Neuronal stem cell (in vitro differentiated cells): Measurements from ENCODE around the gene ADISSP.
A peak's percentile ranks its signal among the peaks of the same experiment; 100 is the strongest.

Experiments used
- DNase-seq: peaks from one replicate; pipeline ENCODE4 v3.0.0-alpha.2; 2013; ENCODE audit warnings: low spot score
- H2AFZ ChIP-seq: one replicate; pipeline ENCODE4 v1.6.1; 2013; ENCODE audit warnings: mild to moderate bottlenecking, low read length, inconsistent platforms
- H2AK5ac ChIP-seq: 2 replicates; pipeline ENCODE4 v1.6.1; 2013; ENCODE audit warnings: low read depth, mild to moderate bottlenecking, inconsistent platforms, low read length, moderate library complexity, mixed read lengths
- H2BK120ac ChIP-seq: 2 replicates; pipeline ENCODE4 v1.6.1; 2013; ENCODE audit warnings: low read depth, mild to moderate bottlenecking, inconsistent platforms, low read length, moderate library complexity, mixed read lengths
- H2BK12ac ChIP-seq: one replicate; pipeline ENCODE4 v1.6.1; 2013; ENCODE audit warnings: low read length, inconsistent platforms
- H2BK15ac ChIP-seq: 2 replicates; pipeline ENCODE4 v1.6.1; 2013; ENCODE audit warnings: mild to moderate bottlenecking, low read length, inconsistent platforms, mixed read lengths
- H2BK5ac ChIP-seq: one replicate; pipeline ENCODE4 v1.6.1; 2013; ENCODE audit warnings: inconsistent platforms, mild to moderate bottlenecking, low read length, moderate library complexity
- H3K14ac ChIP-seq: one replicate; pipeline ENCODE4 v1.6.1; 2013; ENCODE audit warnings: low read length, inconsistent platforms
- H3K18ac ChIP-seq: 2 replicates; pipeline ENCODE4 v1.6.1; 2013; ENCODE audit warnings: low read length, inconsistent platforms
- H3K23ac ChIP-seq: 2 replicates; pipeline ENCODE4 v1.6.1; 2013; ENCODE audit warnings: low read depth, mild to moderate bottlenecking, mixed read lengths, low read length, inconsistent platforms; ENCODE audit not compliant: poor library complexity
- H3K27ac ChIP-seq: replicated peaks from 3 replicates; pipeline ENCODE4 v1.5.1; 2013; ENCODE audit warnings: low read length, inconsistent platforms
- H3K27me3 ChIP-seq, 3 experiments: 2 replicates each; pipeline ENCODE4 v1.6.1; 2013; ENCODE audit warnings: low read length in 3 of 3, mild to moderate bottlenecking in 2 of 3, inconsistent platforms in 1 of 3, low read depth in 1 of 3, mixed read lengths in 1 of 3, moderate library complexity in 1 of 3; ENCODE audit not compliant: control insufficient read depth in 3 of 3, insufficient read depth in 3 of 3
- H3K36me3 ChIP-seq, 2 donors: replicated peaks in 1 of 2; 2 replicates each; pipeline ENCODE4 v1.6.1; 2013; ENCODE audit warnings: low read length in 2 of 2; ENCODE audit not compliant: control insufficient read depth in 2 of 2, insufficient read depth in 2 of 2
- H3K4ac ChIP-seq: 2 replicates; pipeline ENCODE4 v1.6.1; 2013; ENCODE audit warnings: inconsistent platforms, mild to moderate bottlenecking, low read length, moderate library complexity
- H3K4me1 ChIP-seq, 2 donors: 1 replicate in 1 of 2; 2 replicates in 1 of 2; pipeline ENCODE4 v1.6.1; 2013; ENCODE audit warnings: low read length in 2 of 2, low read depth in 1 of 2; ENCODE audit not compliant: control insufficient read depth in 2 of 2, insufficient read depth in 1 of 2
- H3K4me2 ChIP-seq: one replicate; pipeline ENCODE4 v1.6.1; 2013; ENCODE audit warnings: mild to moderate bottlenecking, low read length, inconsistent platforms; ENCODE audit not compliant: insufficient read depth, poor library complexity, severe bottlenecking
- H3K4me3 ChIP-seq, 2 donors: 2 replicates each; pipeline ENCODE4 v1.5.1; 2013; ENCODE audit warnings: low read length in 2 of 2, mild to moderate bottlenecking in 2 of 2, inconsistent platforms in 1 of 2, moderate library complexity in 1 of 2
- H3K79me1 ChIP-seq: one replicate; pipeline ENCODE4 v1.6.1; 2013; ENCODE audit warnings: low read depth, mild to moderate bottlenecking, inconsistent platforms, low read length, moderate library complexity
- H3K9ac ChIP-seq: one replicate; pipeline ENCODE4 v1.6.1; 2013; ENCODE audit warnings: mild to moderate bottlenecking, low read depth, low read length, inconsistent platforms; ENCODE audit not compliant: poor library complexity
- H3K9me3 ChIP-seq, 2 donors: replicated peaks in 1 of 2; 2 replicates each; pipeline versions ENCODE3 to v1.6.1; 2013; ENCODE audit warnings: low read length in 2 of 2, mild to moderate bottlenecking in 2 of 2, inconsistent platforms in 1 of 2, low read depth in 1 of 2, mixed read lengths in 1 of 2, moderate library complexity in 1 of 2; ENCODE audit not compliant: control insufficient read depth in 2 of 2, insufficient read depth in 1 of 2
- H4K8ac ChIP-seq: one replicate; pipeline ENCODE4 v1.6.1; 2013; ENCODE audit warnings: low read depth, mild to moderate bottlenecking, inconsistent platforms, low read length, moderate library complexity
- H4K91ac ChIP-seq: one replicate; pipeline ENCODE4 v1.6.1; 2013; ENCODE audit warnings: low read length, low read depth, mild to moderate bottlenecking, inconsistent platforms; ENCODE audit not compliant: poor library complexity
- WGBS, 2 donors: extraction: QIAGEN DNeasy Blood & Tissue Kit; methylation state at CpG; one replicate each; pipeline ENCODE4 v1.1.7; 2013; ENCODE audit warnings: missing lambda C conversion rate in 2 of 2, mixed read lengths in 1 of 2; ENCODE audit not compliant: insufficient read length in 2 of 2, insufficient replicate concordance in 1 of 2; ENCODE audit errors: extremely low coverage in 2 of 2; 5-methylcytosine and 5-hydroxymethylcytosine counted together

ADISSP gene

DNA sequence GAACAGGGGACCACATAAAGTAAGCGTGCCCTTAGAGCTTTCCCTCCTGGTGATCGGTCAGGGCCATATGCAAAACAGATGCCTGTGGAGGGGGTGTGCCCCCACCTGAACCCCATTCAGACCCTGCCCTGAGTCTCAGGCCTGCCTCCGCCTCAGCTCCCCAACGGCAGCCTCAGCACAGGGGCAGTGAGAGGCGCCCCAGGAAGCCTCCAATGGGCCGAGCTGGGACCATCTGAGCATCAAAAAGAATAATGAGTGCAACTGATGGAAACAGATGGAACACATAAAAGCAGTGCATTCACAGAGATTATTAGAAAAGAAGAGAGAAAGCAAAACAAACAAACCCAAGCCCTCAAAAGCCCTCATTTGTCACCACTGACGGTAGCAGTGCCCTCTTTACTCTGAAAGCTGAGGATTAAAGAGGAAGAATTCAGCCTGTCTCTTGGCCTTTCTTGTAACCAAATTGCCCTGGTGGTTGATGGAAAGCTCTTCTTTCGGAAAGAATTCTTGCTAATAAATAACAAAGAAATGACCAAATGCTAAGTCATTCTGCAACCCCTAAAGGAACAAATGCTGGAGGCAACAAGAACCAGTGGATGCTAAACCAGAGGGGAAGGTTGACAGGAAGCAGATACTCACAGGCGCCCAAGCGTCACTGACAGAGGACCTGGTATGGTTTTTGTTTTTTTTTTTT, 6.8 kb downstream of the ADISSP start:
- Histone ChIP-seq H3K4me1 (peaks cover 5 to 18% of the 10 kb centered on the region in 2 donors), H3K9ac (no peak overlapping the region), H4K8ac (no peak overlapping the region), H3K27me3 (no peaks in the 10 kb centered on the region), H3K18ac (no peak overlapping the region), H3K4me2 (no peak overlapping the region), H2AFZ (no peak overlapping the region), H2BK15ac (no peak overlapping the region), H3K79me1 (peaks cover 20% of the 10 kb centered on the region), H3K4me3 (no peak overlapping the region), H3K14ac (no peak overlapping the region), H2BK12ac (no peak overlapping the region), H2BK120ac (no peak overlapping the region), H2AK5ac (no peak overlapping the region), H2BK5ac (no peak overlapping the region), H3K9me3 (no peaks in the 10 kb centered on the region), H3K4ac (no peak overlapping the region), H3K27ac (peak overlapping the region; percentile 51), H4K91ac (no peak overlapping the region), H3K23ac (no peak overlapping the region), H3K36me3 (peaks cover 6 to 33% of the 10 kb centered on the region in 2 donors)
- whole genome bisulfite sequencing, 2 donors = no CpG with 5 or more reads among the region's 10 CpGs
- no peak for DNase-seq

DNA sequence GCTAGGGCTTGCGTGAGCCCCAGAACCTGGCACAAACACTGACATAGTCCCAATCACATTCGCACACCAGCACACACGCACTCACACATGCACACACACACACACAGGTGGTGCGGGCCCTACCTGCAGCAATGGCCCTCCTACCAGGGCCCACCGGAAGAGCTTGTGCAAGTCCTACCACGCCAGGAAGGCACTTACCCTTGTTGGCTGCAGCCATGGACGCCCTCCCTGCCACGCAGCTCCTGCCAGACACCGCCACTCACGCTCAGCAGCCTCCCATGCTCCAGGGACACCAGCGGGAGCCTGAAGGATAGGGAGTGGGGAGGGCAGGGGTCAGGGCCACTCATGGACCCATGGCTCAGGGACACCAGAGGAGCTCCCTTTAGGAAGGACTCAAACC, 7.7 kb downstream of the ADISSP start:
- no peak overlapping the region for H3K4me2 ChIP-seq
- H3K27ac ChIP-seq = no peak overlapping the region
- no peak overlapping the region for H2AFZ ChIP-seq
- no peak for DNase-seq
- H3K79me1 ChIP-seq = peaks cover 13% of the 10 kb centered on the region
- WGBS, 2 donors = no CpG with 5 or more reads among the region's 11 CpGs
- no peak overlapping the region for H4K8ac ChIP-seq
- H2BK5ac ChIP-seq = no peak overlapping the region
- no peaks in the 10 kb centered on the region for H3K9me3 ChIP-seq
- H2AK5ac ChIP-seq = peak overlapping the region; percentile 77
- peaks cover 0 to 18% of the 10 kb centered on the region in 2 donors for H3K4me1 ChIP-seq
- H4K91ac ChIP-seq = no peak overlapping the region
- peaks cover 6 to 42% of the 10 kb centered on the region in 2 donors for H3K36me3 ChIP-seq
- H3K14ac ChIP-seq = peak overlapping the region; percentile 14
- peak overlapping the region; percentile 38 for H3K9ac ChIP-seq
- no peak overlapping the region for H2BK120ac ChIP-seq
- peak overlapping the region; percentile 70 for H3K18ac ChIP-seq
- H2BK15ac ChIP-seq = peak overlapping the region; percentile 54
- H3K27me3 ChIP-seq = no peaks in the 10 kb centered on the region
- no peak overlapping the region for H2BK12ac ChIP-seq
- H3K4me3 ChIP-seq = no peak overlapping the region
- H3K23ac ChIP-seq = peak overlapping the region; percentile 92
- H3K4ac ChIP-seq = no peak overlapping the region

DNA sequence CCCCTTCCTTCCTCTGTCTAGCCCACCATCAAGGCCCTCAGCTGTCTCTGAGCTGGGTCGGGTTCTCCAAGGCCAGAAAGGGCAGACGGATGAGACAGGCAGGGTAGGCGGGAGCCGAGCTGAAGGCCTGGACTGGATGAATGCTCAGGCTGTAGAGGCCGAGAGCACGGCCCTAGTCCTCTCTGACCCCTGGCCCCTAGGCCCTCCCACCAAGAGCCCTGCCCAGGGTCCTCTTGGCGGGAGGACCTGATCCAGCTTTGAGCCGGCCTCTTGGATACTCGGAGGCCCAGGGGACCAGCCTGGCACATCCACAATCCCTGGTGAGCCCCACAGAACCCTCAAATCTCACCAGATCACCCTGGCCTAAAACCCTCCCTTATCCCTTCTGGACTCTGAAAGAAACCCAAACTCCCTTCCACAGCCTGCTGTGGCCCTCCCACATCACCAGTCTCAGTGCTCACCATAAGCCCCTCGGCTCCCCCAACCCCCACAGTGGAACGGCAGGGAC, 8.2 kb downstream of the ADISSP start:
- Histone ChIP-seq H3K4me2 (no peak overlapping the region), H3K9me3 (no peaks in the 10 kb centered on the region), H3K18ac (peak overlapping the region; percentile 70), H4K8ac (no peak overlapping the region), H3K14ac (peak overlapping the region; percentile 14), H3K36me3 (peaks cover 6 to 44% of the 10 kb centered on the region in 2 donors), H3K4me3 (no peak overlapping the region), H2BK12ac (no peak overlapping the region), H3K9ac (no peak overlapping the region), H3K27me3 (no peaks in the 10 kb centered on the region), H3K4ac (no peak overlapping the region), H3K4me1 (peaks cover 0 to 18% of the 10 kb centered on the region in 2 donors), H2AK5ac (peak overlapping the region; percentile 77), H2BK15ac (no peak overlapping the region), H3K23ac (no peak overlapping the region), H3K79me1 (peaks cover 11% of the 10 kb centered on the region), H2BK120ac (no peak overlapping the region), H2BK5ac (peak overlapping the region; percentile 6), H3K27ac (no peak overlapping the region), H4K91ac (no peak overlapping the region), H2AFZ (no peak overlapping the region)
- WGBS, 2 donors = no CpG with 5 or more reads among the region's 11 CpGs
- DNase-seq = no peak

DNA sequence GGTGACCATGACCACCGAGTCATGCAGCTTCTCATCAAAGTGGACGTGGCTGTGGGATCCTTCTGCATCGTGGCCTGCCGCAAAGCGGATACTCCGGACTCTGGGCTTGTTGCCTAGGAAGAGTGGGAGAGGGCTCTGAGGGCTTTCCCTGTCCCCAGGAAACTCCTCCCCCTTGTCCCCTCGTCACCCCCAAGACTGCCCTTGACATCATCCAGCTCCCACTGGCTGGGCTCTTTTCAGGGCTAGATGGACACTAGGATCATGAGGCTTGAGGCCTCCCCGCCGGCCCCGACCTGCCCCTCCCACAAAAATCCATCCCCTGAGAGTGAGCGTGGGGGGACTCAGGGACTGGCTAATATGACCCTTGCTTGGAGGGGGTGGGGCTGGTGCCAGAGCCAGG, 9.0 kb downstream of the ADISSP start:
- H3K27ac ChIP-seq = no peak overlapping the region
- H3K4ac ChIP-seq = no peak overlapping the region
- peak overlapping the region; percentile 65 for H2AK5ac ChIP-seq
- H3K27me3 ChIP-seq = no peaks in the 10 kb centered on the region
- H2AFZ ChIP-seq = no peak overlapping the region
- peaks cover 0 to 18% of the 10 kb centered on the region in 2 donors for H3K4me1 ChIP-seq
- H4K8ac ChIP-seq = no peak overlapping the region
- peak overlapping the region; percentile 6 for H2BK5ac ChIP-seq
- WGBS, 2 donors = no CpG with 5 or more reads among the region's 11 CpGs
- H3K36me3 ChIP-seq = peaks cover 6 to 44% of the 10 kb centered on the region in 2 donors
- H3K14ac ChIP-seq = no peak overlapping the region
- no peak for DNase-seq
- no peak overlapping the region for H2BK12ac ChIP-seq
- H3K9ac ChIP-seq = no peak overlapping the region
- H4K91ac ChIP-seq = no peak overlapping the region
- H3K4me3 ChIP-seq = no peak overlapping the region
- no peaks in the 10 kb centered on the region for H3K9me3 ChIP-seq
- H3K18ac ChIP-seq = peak overlapping the region; percentile 45
- no peak overlapping the region for H2BK120ac ChIP-seq
- H3K4me2 ChIP-seq = no peak overlapping the region
- peaks cover 5% of the 10 kb centered on the region for H3K79me1 ChIP-seq
- peak overlapping the region; percentile 27 for H2BK15ac ChIP-seq
- no peak overlapping the region for H3K23ac ChIP-seq
